ENCODE measurements around the gene RRP7A. TPM values are rescaled to one million over a fixed set of nuclear protein-coding genes. Genes with fewer than 3 reads are reported as not detected.

RRP7A gene
- total RNA-seq, 1 experiment from 2014 or later = 101 TPM

DNA sequence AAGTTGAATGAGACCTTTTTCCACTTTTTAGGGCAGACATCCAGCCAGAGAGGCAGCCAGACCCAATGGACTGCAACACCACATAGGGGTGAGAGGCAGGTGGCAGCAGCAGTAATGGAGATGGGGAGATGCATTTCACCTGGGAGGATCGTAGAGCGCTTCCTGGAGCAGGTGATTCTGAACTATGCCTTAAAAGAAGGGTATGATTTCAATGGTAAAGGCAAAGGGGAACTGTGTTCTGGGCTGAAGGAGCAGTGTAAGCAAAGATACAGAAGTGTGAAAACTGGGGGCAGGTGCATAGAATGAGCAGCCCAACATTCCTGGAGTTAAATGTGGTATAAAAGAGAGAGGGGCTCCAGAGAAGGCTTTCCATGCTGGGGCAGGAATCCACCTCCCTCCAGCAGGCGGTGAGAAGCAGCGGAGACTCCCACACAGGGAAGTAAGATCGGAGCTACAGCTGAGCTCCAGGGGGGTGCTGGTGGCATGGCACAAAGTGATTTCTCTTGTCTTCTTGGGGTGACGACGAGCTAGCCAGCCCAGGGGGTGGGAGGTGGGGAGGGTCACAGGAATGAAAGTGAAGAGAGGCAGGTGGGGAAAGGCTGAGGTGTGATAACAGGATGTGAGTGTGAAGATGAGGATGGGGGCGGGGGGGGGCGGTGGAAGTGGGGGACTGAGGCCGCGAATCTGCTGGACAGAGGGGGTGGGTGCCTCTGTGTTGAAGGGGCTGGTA, 29.9 kb upstream of the RRP7A start:
- no peaks in the 10 kb centered on the region for H3K79me2 ChIP-seq (ENCODE audit: insufficient read depth, low read length)
- H2BK20ac ChIP-seq (ENCODE audit: low read depth, low read length, poor library complexity, severe bottlenecking) = no peak overlapping the region
- H2BK120ac ChIP-seq (ENCODE audit: low read depth, low read length, poor library complexity, severe bottlenecking) = no peak overlapping the region
- peaks cover 3 to 11% (median 3%) of the 10 kb centered on the region in 3 experiments; a peak in 5 of 7 replicates for H3K36me3 Mint-ChIP-seq (ENCODE audit: insufficient read depth in 1 of 3, low read depth in 3 of 3)
- TF ChIP-seq, protein P1, sequence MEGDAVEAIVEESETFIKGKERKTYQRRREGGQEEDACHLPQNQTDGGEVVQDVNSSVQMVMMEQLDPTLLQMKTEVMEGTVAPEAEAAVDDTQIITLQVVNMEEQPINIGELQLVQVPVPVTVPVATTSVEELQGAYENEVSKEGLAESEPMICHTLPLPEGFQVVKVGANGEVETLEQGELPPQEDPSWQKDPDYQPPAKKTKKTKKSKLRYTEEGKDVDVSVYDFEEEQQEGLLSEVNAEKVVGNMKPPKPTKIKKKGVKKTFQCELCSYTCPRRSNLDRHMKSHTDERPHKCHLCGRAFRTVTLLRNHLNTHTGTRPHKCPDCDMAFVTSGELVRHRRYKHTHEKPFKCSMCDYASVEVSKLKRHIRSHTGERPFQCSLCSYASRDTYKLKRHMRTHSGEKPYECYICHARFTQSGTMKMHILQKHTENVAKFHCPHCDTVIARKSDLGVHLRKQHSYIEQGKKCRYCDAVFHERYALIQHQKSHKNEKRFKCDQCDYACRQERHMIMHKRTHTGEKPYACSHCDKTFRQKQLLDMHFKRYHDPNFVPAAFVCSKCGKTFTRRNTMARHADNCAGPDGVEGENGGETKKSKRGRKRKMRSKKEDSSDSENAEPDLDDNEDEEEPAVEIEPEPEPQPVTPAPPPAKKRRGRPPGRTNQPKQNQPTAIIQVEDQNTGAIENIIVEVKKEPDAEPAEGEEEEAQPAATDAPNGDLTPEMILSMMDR (conservative IDR thresholded peaks at IDR 0.05) = no peak; the same call in 2 of the 3 replicates
- H4K8ac ChIP-seq (replicated peaks; ENCODE audit: insufficient read length, low read depth, low read length) = no peak overlapping the region
- no peak overlapping the region for H3K56ac ChIP-seq (ENCODE audit: insufficient read length, low read depth, low read length)
- no peak overlapping the region for H2BK15ac ChIP-seq (ENCODE audit: low read depth, low read length)
- WGBS (ENCODE audit: extremely low coverage, insufficient read length, low lambda C conversion rate) = no CpG with 5 or more reads among the region's 11 CpGs
- no peak overlapping the region for H3T11ph ChIP-seq (ENCODE audit: low read length)
- no peak overlapping the region for H3K23ac ChIP-seq (ENCODE audit: insufficient read length, low read depth, low read length)
- no peak for DNase-seq
- H3K27ac ChIP-seq (ENCODE audit: insufficient read length, low read depth, low read length) = no peak overlapping the region
- H3K4ac ChIP-seq (ENCODE audit: low read depth, low read length) = no peak overlapping the region
- H2AFZ ChIP-seq (ENCODE audit: low read length) = no peak overlapping the region
- H3K18ac ChIP-seq (ENCODE audit: insufficient read length, low read depth, low read length) = no peak overlapping the region
- peaks cover 5% of the 10 kb centered on the region for H3K23me2 ChIP-seq (ENCODE audit: insufficient read length, low read depth, low read length, poor library complexity, severe bottlenecking)
- H3K27me3 ChIP-seq (ENCODE audit: insufficient read depth, low read length) = peaks cover 6% of the 10 kb centered on the region; the same call in 1 of the 2 replicates
- H3K4me2 ChIP-seq (ENCODE audit: insufficient read depth, insufficient read length, low read length) = no peak overlapping the region
- H4K5ac ChIP-seq (ENCODE audit: insufficient read length, low read depth, low read length) = no peak overlapping the region
- H2BK5ac ChIP-seq (ENCODE audit: insufficient read length, low read length) = no peak overlapping the region
- no peaks in the 10 kb centered on the region for H3K4me1 ChIP-seq (ENCODE audit: insufficient read depth, low read length)
- no peak overlapping the region for H4K91ac ChIP-seq (ENCODE audit: insufficient read length, low read depth, low read length)
- no peak overlapping the region for H3K4me3 Mint-ChIP-seq
- H3K4me1 Mint-ChIP-seq = peaks cover 15 to 19% of the 10 kb centered on the region in 2 experiments
- H3K9ac ChIP-seq (ENCODE audit: extremely low read depth, insufficient read length, low read length) = no peak overlapping the region
- H4K20me1 ChIP-seq (ENCODE audit: control insufficient read depth, insufficient read depth, insufficient read length) = no peaks in the 10 kb centered on the region
- peaks cover 4% of the 10 kb centered on the region for H3K9me3 ChIP-seq (ENCODE audit: control insufficient read depth, low read depth, low read length)
- H3K14ac ChIP-seq (ENCODE audit: insufficient read depth, low read length) = no peak overlapping the region
- no peak overlapping the region for H2AK5ac ChIP-seq (ENCODE audit: insufficient read length, low read length)
- H3K9me3 Mint-ChIP-seq = peaks cover 19 to 21% of the 10 kb centered on the region in 2 experiments
- no peak overlapping the region for H2BK12ac ChIP-seq (ENCODE audit: insufficient read length, low read depth, low read length)
- peaks cover 77% of the 10 kb centered on the region for H3K27me3 Mint-ChIP-seq (ENCODE audit: low read depth)
- H3K27ac Mint-ChIP-seq = no peak overlapping the region
- no peaks in the 10 kb centered on the region for H3K79me1 ChIP-seq (ENCODE audit: insufficient read depth, low read depth, low read length, poor library complexity, severe bottlenecking)

Measured in H9 (cell line).